GM18951 (cell line): ENCODE results near the gene TARS1.

ENCODE experiments used
- POLR2A ChIP-seq: IDR thresholded peaks from 4 replicates; pipeline ENCODE4 v1.6.1; 2011; ENCODE audit warnings: mild to moderate bottlenecking; ENCODE audit not compliant: insufficient read length, insufficient read depth; ENCODE audit errors: extremely low read depth
- in situ Hi-C: fragments of 300-500 bp; cut with MboI; formaldehyde crosslinking; loops from one replicate; pipeline ENCODE4 v1.12.0; 2022; ENCODE audit warnings: low sequenced_read_pairs, mixed read lengths, inconsistent platforms; ENCODE audit not compliant: unreplicated experiment

Gene TARS1

DNA sequence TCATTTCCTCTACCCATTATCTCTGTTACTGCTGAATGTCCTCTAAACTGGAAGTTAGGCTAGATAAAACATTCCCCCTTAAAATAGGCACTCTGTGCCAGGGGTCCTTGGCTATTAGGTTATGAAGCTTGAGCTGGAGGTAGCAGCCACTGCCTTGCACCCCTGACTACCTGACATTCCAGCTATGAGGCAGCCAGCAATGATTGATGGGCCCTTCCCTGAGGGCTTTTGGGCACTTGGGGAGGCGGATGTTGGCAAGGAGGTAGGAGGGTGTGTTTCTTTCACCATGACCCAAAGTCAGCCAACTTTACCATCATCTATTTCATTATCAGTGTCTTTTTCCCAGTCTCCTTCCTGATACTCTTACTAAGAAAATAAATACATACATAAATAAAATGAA lies 17.1 kb downstream of the TARS1 start:
- in situ Hi-C loops, result no loop called here

DNA sequence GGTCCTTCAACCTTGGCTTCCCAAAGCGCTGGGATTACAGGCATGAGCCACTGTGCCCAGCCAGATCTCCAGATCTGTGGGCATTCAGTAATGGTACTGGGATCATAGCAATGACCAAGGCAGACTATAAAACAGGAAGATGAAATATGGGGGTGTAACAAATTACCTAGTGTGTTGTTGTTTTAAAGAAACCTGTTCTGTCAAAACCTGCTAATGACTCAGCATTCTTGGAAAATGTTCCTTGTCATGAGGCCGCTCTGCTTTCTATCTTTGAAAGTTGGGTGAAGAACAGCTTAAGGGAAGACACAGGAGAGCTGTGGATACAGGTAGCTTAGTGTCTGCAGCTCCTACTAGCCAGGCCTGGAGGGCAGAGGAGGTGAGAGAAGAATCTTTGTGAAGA lies 19.4 kb downstream of the TARS1 start:
- TF ChIP-seq POLR2A, result no peak
- in situ Hi-C loops, result no loop called here

More for the DNA sequence above, 17.1 kb downstream of the TARS1 start:
- TF ChIP-seq POLR2A, result no peak

DNA sequence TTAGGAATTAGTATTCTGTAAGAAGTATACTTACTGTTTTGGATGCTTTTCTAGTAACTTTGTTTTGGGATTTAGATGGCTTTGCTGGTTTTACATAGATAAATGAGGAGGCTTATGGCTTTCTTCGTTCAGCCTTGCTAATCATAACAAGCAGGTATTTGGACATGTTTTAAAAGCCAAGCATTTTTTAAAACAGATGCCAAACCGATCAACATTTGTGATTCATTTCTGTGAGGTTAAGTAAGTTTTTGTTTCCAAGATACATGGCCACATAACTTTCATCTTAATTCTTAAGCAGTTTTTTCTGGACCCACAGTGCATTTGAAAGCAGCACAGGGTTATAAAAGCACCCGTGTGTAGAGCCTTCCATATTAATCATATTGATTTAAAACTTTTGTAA lies 21.7 kb downstream of the TARS1 start:
- TF ChIP-seq POLR2A, result no peak
- in situ Hi-C loops, result no loop called here

DNA sequence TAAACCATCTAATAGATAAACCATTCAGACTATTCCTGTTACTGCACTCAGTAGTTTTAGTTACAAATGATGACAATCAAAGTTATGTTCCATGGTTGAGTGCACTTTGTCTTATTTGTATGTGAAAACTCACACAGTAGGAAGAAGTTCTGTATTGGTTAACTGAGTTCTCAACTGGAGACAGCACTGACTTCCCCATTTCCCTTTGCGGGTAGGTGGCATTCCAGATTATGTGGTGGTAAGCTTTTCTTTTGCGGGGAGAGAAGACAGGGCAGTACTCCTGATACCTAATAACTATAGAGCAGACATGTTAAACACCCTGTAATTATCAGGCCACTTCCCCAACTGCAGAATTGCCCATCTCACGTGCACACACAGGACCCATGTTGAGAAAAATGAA lies 24.4 kb downstream of the TARS1 start:
- in situ Hi-C loops, result no loop called here
- no peak for TF ChIP-seq POLR2A

DNA sequence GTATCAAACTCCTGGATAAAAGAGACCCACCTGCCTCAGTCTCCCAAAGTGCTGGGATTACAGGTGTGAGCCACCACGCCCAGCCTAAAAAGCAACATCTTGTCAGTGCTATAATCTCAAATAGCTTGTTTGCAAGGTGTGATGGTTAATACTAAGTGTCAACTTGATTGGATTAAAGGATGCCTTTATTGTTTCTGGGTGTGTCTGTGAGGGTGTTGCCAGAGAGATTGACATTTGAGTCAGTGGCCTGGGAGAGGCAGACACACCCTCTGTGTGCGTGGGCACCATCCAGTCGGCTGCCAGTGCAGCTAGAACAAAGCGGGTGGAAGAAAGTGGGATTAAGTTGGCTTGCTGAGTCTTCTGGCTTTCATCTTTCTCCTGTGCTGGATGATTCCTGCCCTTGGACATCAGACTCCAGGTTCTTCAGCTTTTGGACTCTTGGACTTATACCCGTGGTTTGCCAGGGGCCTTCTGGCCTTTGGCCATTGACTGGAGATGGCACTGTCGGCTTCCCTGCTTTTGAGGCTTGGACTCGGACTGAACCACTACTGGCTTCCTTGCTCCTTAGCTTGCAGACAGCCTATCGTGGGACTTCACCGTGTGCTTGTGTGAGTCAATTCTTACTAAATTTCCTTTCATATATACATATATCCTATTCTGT lies 28.1 kb downstream of the TARS1 start:
- no peak for TF ChIP-seq POLR2A
- in situ Hi-C loops, result no loop called here

DNA sequence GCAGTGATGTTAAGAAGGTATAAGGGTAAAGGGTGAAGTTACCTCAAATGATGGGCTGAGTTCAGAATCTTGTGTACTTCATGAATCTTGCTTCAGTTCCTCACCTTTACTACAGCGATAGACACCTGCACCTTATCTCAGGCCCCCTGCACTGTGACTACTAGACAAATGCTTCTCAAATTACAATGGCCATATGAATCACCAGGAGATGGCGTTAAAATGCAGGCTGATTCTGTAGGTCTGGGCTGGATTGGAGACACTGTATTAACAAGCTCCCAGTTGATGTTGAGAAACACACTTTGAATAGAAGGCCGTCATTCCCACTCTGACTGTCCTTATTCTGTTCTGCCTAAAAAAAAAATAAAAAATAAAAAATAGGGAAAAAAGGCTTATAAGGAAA lies 29.8 kb downstream of the TARS1 start:
- TF ChIP-seq POLR2A, result no peak
- in situ Hi-C loops, result no loop called here

DNA sequence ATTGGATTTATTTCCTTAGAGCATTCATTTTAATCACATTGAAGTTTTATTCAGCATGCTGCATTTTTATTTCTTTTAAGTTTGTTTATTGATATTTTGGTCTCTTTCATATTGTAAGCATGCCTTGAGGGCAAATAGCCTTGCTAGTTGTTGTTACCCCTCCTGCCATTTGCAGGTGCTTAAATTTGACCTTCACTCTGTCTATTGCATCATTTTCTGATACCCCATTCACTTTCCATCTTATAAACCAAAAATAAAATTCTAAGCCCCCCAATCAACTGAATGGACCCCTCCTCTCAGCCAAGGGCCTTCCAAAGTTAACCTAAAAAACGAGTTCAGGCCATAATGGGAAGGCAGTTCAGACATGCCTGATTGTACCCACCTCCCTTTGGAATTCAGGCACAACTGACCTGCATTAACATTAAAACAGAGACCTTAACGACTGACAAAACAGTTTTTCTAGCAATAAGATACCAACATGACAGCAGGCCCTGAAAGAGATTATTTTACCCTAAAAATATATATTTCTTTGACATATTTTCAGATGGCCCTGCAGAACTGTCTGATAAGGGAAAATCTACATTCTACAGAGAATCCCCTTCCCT lies 32.1 kb downstream of the TARS1 start:
- TF ChIP-seq POLR2A, result no peak
- in situ Hi-C loops, result no loop called here

DNA sequence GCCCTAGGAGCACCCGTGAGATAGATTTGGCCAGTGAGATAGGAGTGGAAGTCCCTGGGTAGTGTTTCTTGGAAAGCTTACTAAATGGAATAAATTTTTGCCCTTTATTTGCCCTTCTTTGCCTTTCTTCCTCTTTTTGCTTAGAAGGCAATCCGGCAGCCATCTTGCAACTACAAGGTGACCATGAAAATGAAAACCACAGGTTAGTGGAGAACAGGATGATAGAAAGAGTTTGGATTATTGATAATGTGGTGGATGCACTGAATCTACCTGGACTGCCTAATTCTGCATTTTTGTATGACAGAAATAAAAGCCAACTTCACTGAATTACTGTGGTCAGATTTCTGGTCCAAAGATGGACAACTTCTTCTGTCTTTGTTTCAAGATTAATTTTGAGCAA lies 33.2 kb downstream of the TARS1 start:
- no peak for TF ChIP-seq POLR2A
- in situ Hi-C loops, result no loop called here

DNA sequence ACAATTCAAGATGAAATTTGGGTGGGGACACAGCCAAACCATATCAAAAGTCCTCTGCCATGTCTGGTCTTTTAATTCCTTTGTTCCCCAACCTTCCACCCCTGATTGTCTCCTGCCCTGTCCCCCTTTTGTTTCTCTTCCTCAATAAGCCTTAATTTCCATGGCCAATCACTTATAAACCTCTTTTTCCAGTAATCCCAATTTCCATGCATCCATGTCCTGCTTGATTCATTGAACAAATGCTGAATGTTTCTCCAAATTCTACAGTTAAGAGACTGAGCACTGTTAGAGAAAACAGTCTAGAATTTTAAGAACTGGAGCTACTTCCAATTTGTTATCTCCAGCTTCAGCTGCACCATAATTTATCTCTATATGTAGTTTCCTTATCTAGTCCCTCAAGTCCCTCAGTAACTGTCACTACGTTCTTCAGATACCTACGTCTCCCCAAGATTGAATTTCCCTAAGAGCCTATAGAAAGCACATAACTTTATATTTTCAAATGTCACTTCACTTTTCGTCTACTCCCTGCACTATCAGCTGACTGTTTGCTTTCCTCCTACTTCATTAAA lies 34.2 kb downstream of the TARS1 start:
- in situ Hi-C loops, result no loop called here
- TF ChIP-seq POLR2A, result no peak

DNA sequence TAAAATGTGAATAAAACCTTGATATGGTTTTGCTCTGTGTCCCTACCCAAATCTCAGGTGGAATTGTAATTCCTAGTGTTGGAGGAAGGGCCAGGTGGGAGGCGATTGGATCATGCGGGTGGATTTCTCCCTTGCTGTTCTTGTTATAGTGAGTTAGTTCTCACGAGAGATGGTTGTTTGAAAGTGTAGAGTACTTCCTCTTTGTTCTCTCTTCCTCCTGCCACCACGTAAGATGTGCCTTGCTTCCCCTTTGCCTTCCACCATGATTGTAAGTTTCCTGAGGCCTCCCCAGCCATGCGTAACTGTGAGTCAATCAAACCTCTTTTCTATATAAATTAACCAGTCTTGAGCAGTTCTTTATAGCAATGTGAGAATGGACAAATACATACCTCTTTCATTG lies 34.9 kb downstream of the TARS1 start:
- in situ Hi-C loops, result no loop called here
- no peak for TF ChIP-seq POLR2A

DNA sequence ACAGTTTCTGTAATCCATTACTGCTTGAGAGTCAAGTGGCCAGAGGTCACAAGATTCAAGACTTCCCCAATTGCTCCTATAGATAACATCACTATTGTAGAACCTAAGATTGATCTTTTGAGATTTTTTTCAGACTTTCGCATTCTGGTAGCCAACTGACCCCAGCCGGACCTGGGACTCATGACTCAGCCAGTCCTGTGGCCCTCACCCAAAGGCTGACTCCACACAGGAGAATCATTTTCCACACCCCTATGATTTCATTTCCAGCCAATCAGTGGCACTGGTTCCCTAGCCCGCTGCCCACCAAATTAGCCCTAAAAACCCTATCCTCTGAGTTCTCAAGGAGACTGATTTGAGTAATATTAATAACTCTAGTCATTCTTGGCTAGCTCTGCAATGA lies 36.2 kb downstream of the TARS1 start:
- in situ Hi-C loops, result no loop called here
- no peak for TF ChIP-seq POLR2A

DNA sequence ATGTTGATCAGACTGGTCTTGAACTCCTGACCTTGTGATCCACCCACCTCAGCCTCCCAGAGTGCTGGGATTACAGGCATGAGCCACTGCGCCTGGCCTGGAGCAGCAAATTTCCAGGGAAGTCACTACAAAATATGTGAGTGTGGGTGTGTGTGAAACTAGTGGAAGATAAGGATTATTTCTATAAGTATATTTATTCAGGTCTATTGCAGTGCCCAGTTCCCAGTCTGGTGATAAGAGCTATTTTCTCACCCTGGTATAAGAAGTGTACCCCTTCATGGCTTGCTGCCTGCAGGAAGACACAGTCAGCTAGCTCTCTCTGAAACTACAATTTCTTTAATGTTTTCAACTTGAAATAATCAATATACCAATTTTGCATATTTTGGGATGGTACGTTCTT lies 37.1 kb downstream of the TARS1 start:
- in situ Hi-C loops, result no loop called here
- no peak for TF ChIP-seq POLR2A

DNA sequence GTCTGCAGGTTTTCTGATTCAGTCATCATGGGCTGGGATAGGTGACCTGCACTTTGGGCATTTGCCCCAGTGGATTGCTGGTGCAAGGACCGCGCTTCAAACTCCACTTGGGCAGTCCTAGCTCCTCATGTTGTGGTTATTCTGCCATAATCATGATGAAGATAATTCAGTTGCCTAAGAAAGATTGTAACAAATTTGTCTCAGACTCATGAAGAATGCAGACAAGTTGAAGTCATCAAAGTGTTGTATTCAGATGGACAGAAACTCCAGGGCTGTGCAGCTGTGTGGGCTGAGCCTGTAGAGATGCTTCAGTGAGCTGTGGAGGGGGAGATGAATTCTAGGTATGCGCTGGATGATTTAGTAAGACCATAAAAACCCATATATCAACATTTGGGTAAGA lies 38.5 kb downstream of the TARS1 start:
- in situ Hi-C loops, result no loop called here
- TF ChIP-seq POLR2A, result no peak

DNA sequence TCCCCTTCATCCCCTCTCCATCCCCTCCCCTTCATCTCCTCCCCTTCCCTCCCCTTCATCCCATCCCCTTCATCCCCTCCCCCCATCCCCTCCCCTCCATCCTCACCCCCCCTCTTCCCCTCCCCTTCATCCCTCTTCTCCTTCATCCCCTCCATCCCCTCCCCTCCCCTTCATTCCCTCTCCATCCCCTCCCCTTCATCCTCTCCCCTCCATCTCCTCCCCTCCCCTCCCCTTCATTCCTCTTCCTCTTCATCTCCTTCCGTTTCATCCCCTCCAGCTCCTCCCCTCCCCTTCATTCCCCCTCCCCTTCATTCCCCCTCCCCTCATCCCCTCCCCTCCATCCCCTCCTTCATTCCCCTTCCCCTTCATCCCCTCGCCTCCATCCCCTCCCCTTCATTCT lies 40.1 kb downstream of the TARS1 start:
- in situ Hi-C loops, result no loop called here

More for the DNA sequence above, 40.1 kb downstream of the TARS1 start:
- no peak for TF ChIP-seq POLR2A
